GM23338 (cell line): ENCODE data around the gene CUX1. TPM values are rescaled to one million over a fixed set of nuclear protein-coding genes. Genes with fewer than 3 reads are reported as not detected.

ENCODE experiments used
- ATAC-seq: fragments of 200-7000 bp; cut with Tn5 transposase; 3 replicates; pipeline ENCODE4 v1.9.1; 2020
- DNase-seq: peaks from one replicate; pipeline ENCODE4 v3.0.0-alpha.2; 2015; ENCODE audit warnings: low spot score
- H2AFZ ChIP-seq: fragments of 200-600 bp; sonication (generic); 2 replicates; pipeline ENCODE4 v1.8.0; 2016; ENCODE audit warnings: antibody characterized with exemption, mild to moderate bottlenecking, moderate library complexity
- H3F3A ChIP-seq: fragments of 200-600 bp; sonication (generic); replicated peaks from 2 replicates; pipeline ENCODE4 v1.8.0; 2017; ENCODE audit warnings: antibody characterized with exemption, mixed run types, low read depth
- H3K27ac ChIP-seq: fragments of 200-600 bp; sonication (generic); 2 replicates; pipeline ENCODE4 v1.6.1; 2016; ENCODE audit warnings: low read depth
- H3K27me3 ChIP-seq: fragments of 200-600 bp; sonication (generic); 2 replicates; pipeline ENCODE4 v1.8.0; 2016; ENCODE audit warnings: mild to moderate bottlenecking, mixed run types, moderate library complexity; ENCODE audit not compliant: insufficient read depth
- H3K36me3 ChIP-seq: fragments of 200-600 bp; sonication (generic); 2 replicates; pipeline ENCODE4 v1.8.0; 2016; ENCODE audit warnings: mild to moderate bottlenecking; ENCODE audit not compliant: insufficient read depth
- H3K4me1 ChIP-seq: fragments of 200-600 bp; sonication (generic); 2 replicates; pipeline ENCODE4 v1.8.0; 2016; ENCODE audit warnings: mild to moderate bottlenecking, moderate library complexity; ENCODE audit not compliant: insufficient read depth
- H3K4me2 ChIP-seq: fragments of 200-600 bp; sonication (generic); 2 replicates; pipeline ENCODE4 v1.7.1; 2017; ENCODE audit warnings: mixed run types
- H3K4me3 ChIP-seq: fragments of 200-600 bp; sonication (generic); 2 replicates; pipeline ENCODE4 v1.6.1; 2016; ENCODE audit warnings: mixed run types
- H3K79me2 ChIP-seq: fragments of 200-600 bp; sonication (generic); replicated peaks from 2 replicates; pipeline ENCODE4 v1.8.0; 2017; ENCODE audit warnings: mild to moderate bottlenecking; ENCODE audit not compliant: insufficient read depth
- H3K9me2 ChIP-seq: fragments of 200-600 bp; sonication (generic); 2 replicates; pipeline ENCODE4 v1.8.0; 2017; ENCODE audit not compliant: insufficient read depth
- H4K20me1 ChIP-seq: fragments of 200-600 bp; sonication (generic); replicated peaks from 2 replicates; pipeline ENCODE4 v1.8.0; 2017; ENCODE audit warnings: mild to moderate bottlenecking; ENCODE audit not compliant: insufficient read depth
- H3K27ac Mint-ChIP-seq: 2 replicates; pipeline ENCODE4 v1.8.0; 2020; ENCODE audit warnings: inconsistent platforms, mild to moderate bottlenecking, moderate library complexity, mixed read lengths
- H3K27me3 Mint-ChIP-seq: 3 replicates; pipeline ENCODE4 v1.8.0; 2022; ENCODE audit warnings: low read depth, mild to moderate bottlenecking, moderate library complexity, mixed read lengths, inconsistent platforms; ENCODE audit not compliant: insufficient read depth, poor library complexity
- H3K36me3 Mint-ChIP-seq: 3 replicates; pipeline ENCODE4 v1.8.0; 2021; ENCODE audit warnings: low read depth, mild to moderate bottlenecking, inconsistent platforms, moderate library complexity, mixed read lengths
- H3K4me1 Mint-ChIP-seq: 3 replicates; pipeline ENCODE4 v1.8.0; 2020; ENCODE audit warnings: mild to moderate bottlenecking, inconsistent platforms, mixed read lengths
- H3K4me3 Mint-ChIP-seq: 3 replicates; pipeline ENCODE4 v1.8.0; 2021; ENCODE audit warnings: moderate library complexity, mild to moderate bottlenecking, inconsistent platforms, mixed read lengths
- H3K9me3 Mint-ChIP-seq: 3 replicates; pipeline ENCODE4 v1.8.0; 2020; ENCODE audit warnings: moderate library complexity, mild to moderate bottlenecking, inconsistent platforms, mixed read lengths
- JUNB ChIP-seq: IDR thresholded peaks from one replicate; pipeline ENCODE4 v1.6.1; 2016; ENCODE audit warnings: antibody characterized with exemption; ENCODE audit not compliant: unreplicated experiment
- POLR2AphosphoS5 ChIP-seq: IDR thresholded peaks from 2 replicates; pipeline ENCODE4 v1.6.1; 2016; ENCODE audit warnings: antibody characterized with exemption, low read depth
- REST ChIP-seq: IDR thresholded peaks from one replicate; pipeline ENCODE4 v1.6.1; 2018; ENCODE audit warnings: antibody characterized with exemption; ENCODE audit not compliant: unreplicated experiment
- STAT1 ChIP-seq: IDR thresholded peaks from one replicate; pipeline ENCODE4 v1.6.1; 2016; ENCODE audit warnings: antibody characterized with exemption; ENCODE audit not compliant: unreplicated experiment
- ZNF114 ChIP-seq: fragments of 250-450 bp; sonication (Bioruptor Pico); IDR thresholded peaks from 2 replicates; pipeline ENCODE4 v1.5.0; 2020; ENCODE audit warnings: mild to moderate bottlenecking, moderate library complexity
- ZNF462 ChIP-seq: fragments of 250-450 bp; sonication (Bioruptor Pico); IDR thresholded peaks from 2 replicates; pipeline ENCODE4 v1.5.0; 2020; ENCODE audit warnings: mild to moderate bottlenecking, moderate library complexity
- polyA plus RNA-seq: library from polyadenylated mRNA; unstranded; fragments of >200 nt; fragmentation: Nextera tagmentation; extraction: Ambion mirVana; gene quantifications from 2 replicates; pipeline ENCODE4 v1.2.1, GENCODE V29; 2016
- total RNA-seq: library from RNA; depleted of rRNA; stranded (reverse); fragments of >200 nt; shearing (Covaris generic); gene quantifications from 2 replicates; pipeline ENCODE4 v1.2.3, GENCODE V29; 2014

The CUX1 gene
- total and polyA plus RNA-seq, 2 experiments from 2014 or later = 49.9 to 64.0 TPM

- TF ChIP-seq REST (no peak), ZNF114 (CRISPR knock-in tag) (no peak), ZNF462 (CRISPR knock-in tag) (no peak)
Observed at GRCh38 chr7:101975046-101975445, 157.6 kb downstream of the CUX1 start (continued).

GRCh38 chr7:101976411-101976810, 159.0 kb downstream of the CUX1 start:
- H3K9me3 Mint-ChIP-seq = no peaks in the 10 kb centered on the region; the same call in 2 of the 3 replicates
- no peak overlapping the region for H3K4me3 ChIP-seq

More at GRCh38 chr7:101976411-101976810, 159.0 kb downstream of the CUX1 start:
- DNase-seq (no peak), ATAC-seq (no peak)
- Mint-ChIP-seq H3K4me1 (peaks cover 24% of the 10 kb centered on the region), H3K36me3 (peaks cover 4% of the 10 kb centered on the region; the same call in 2 of the 3 replicates), H3K4me3 (no peak overlapping the region), H3K27me3 (peaks cover 4% of the 10 kb centered on the region), H3K27ac (no peak overlapping the region)
- TF ChIP-seq JUNB (no peak), STAT1 (no peak), ZNF462 (CRISPR knock-in tag) (no peak), POLR2AphosphoS5 (no peak)
- no peak overlapping the region for H3K4me2 ChIP-seq
- H4K20me1 ChIP-seq = peaks cover 3% of the 10 kb centered on the region
- H3K27me3 ChIP-seq = no peaks in the 10 kb centered on the region
- H3K79me2 ChIP-seq = peaks cover 56% of the 10 kb centered on the region
- no peaks in the 10 kb centered on the region for H3K36me3 ChIP-seq
- no peak overlapping the region for H2AFZ ChIP-seq
- H3K27ac ChIP-seq = no peak overlapping the region
- H3K9me2 ChIP-seq = no peaks in the 10 kb centered on the region
- H3F3A ChIP-seq = no peaks in the 10 kb centered on the region
- H3K4me1 ChIP-seq = no peaks in the 10 kb centered on the region
